MM.1S (cell line): ENCODE data around the gene FRYL.

Experiments
- CTCF ChIP-seq: fragments of 300-600 bp; sonication (generic); IDR thresholded peaks from 2 replicates; pipeline ENCODE4 v1.5.1; 2016; ENCODE audit warnings: antibody characterized with exemption, low read length, mixed read lengths
- EZH2 ChIP-seq: fragments of 300-600 bp; sonication (generic); optimal IDR thresholded peaks from 2 replicates; pipeline ENCODE3; 2017; ENCODE audit warnings: low read depth, mild to moderate bottlenecking, antibody characterized with exemption, low read length, mixed read lengths
- EZH2phosphoT487 ChIP-seq: fragments of 300-600 bp; sonication (generic); IDR thresholded peaks from 2 replicates; pipeline ENCODE4 v1.6.1; 2018; ENCODE audit warnings: antibody characterized with exemption, low read length

DNA sequence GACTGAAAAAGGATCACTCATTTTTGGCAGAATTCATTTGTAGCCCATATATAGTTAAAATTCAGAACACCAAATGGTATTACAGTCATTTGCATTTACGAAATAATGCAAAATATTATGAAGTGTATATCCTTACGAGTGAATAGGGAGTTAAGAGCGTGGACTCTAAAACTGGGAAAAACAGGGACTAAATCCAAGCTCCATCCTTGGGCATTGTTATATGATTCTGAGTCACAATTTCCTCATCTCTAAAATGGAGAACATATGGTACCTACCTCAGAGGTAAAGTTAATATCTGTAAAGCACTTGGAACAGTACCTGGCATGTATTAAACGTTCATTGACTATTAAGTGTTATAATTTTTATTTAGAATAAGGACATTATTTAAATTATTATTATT, 183.7 kb downstream of the FRYL start:
- no peak for TF ChIP-seq CTCF
- TF ChIP-seq EZH2 = no peak
- TF ChIP-seq EZH2phosphoT487 = no peak
